K562 (cell line): ENCODE measurements around the gene FBL. TPM values are rescaled to one million over a fixed set of nuclear protein-coding genes. Genes with fewer than 3 reads are reported as not detected.

Experiments used
- E2F3 ChIP-seq: fragments of 250-450 bp; sonication (Bioruptor Pico); IDR thresholded peaks from 2 replicates; pipeline ENCODE4 v1.4.0; 2020; ENCODE audit warnings: mild to moderate bottlenecking
- GABPA ChIP-seq: fragments of 200-800 bp; sonication (Bioruptor generic); conservative IDR thresholded peaks from 2 replicates; pipeline ENCODE4 v1.6.1; 2016; ENCODE audit warnings: low read depth, missing genetic modification characterization, missing compliant biosample characterization
- HNRNPUL1 ChIP-seq: fragments of 200-400 bp; formaldehyde crosslinking; IDR thresholded peaks from 2 replicates; pipeline ENCODE4 v1.6.1; 2017; ENCODE audit warnings: low read length
- MAFG ChIP-seq: fragments of 450-650 bp; conservative IDR thresholded peaks from 2 replicates; pipeline ENCODE4 v1.6.1; 2016; ENCODE audit warnings: missing genetic modification characterization, missing compliant biosample characterization
- MTA1 ChIP-seq: fragments of 450-650 bp; IDR thresholded peaks from 2 replicates; pipeline ENCODE4 v1.6.1; 2017; ENCODE audit warnings: borderline replicate concordance
- NUFIP1 ChIP-seq: fragments of 450-650 bp; IDR thresholded peaks from 2 replicates; pipeline ENCODE4 v1.6.1; 2018; ENCODE audit not compliant: partially characterized antibody
- POLR2G ChIP-seq: fragments of 200-400 bp; formaldehyde crosslinking; IDR thresholded peaks from 2 replicates; pipeline ENCODE4 v1.6.1; 2017; ENCODE audit warnings: low read depth, mild to moderate bottlenecking, antibody characterized with exemption, low read length, moderate library complexity
- PURB ChIP-seq: sonication (generic); formaldehyde crosslinking; IDR thresholded peaks from 2 replicates; pipeline ENCODE4 v1.9.0; 2021; ENCODE audit warnings: low read depth, mild to moderate bottlenecking, missing genetic modification reagents
- SMAD4 ChIP-seq: fragments of 250-450 bp; sonication (Bioruptor Pico); conservative IDR thresholded peaks from 2 replicates; pipeline ENCODE4 v1.8.0; 2021; ENCODE audit warnings: inconsistent platforms, mild to moderate bottlenecking, moderate library complexity
- STAT5A ChIP-seq: IDR thresholded peaks from 2 replicates; pipeline ENCODE4 v1.6.1; 2012; ENCODE audit warnings: low read length, inconsistent platforms, borderline replicate concordance
- TAF15 ChIP-seq: fragments of 200-400 bp; formaldehyde crosslinking; IDR thresholded peaks from 2 replicates; pipeline ENCODE4 v1.6.1; 2017; ENCODE audit warnings: mild to moderate bottlenecking, low read depth, low read length, moderate library complexity
- TAL1 ChIP-seq: fragments of 450-650 bp; IDR thresholded peaks from 2 replicates; pipeline ENCODE4 v1.6.1; 2016; ENCODE audit warnings: mild to moderate bottlenecking
- ZNF764 ChIP-seq: fragments of 250-450 bp; sonication (Bioruptor Pico); IDR thresholded peaks from 2 replicates; pipeline ENCODE4 v1.4.0; 2020; ENCODE audit warnings: low read depth, mild to moderate bottlenecking, moderate library complexity
- polyA plus RNA-seq, 8 experiments: library from polyadenylated mRNA; depleted of rRNA in 4 of 8; stranded (reverse) in 5 of 8; unstranded in 3 of 8; fragments of >200 nt; fragmentation: Nextera tagmentation in 2 of 8; fragmentation: Illumina TruSeq in 1 of 8; extraction: Ambion mirVana in 2 of 8; extraction: Trizol in 1 of 8; gene quantifications; 2 replicates each; pipeline versions ENCODE4 v1.2.1 to v1.2.3, GENCODE V29; 2011 to 2014; ENCODE audit warnings: inconsistent platforms in 1 of 8, missing spikeins in 1 of 8
- total RNA-seq, 7 experiments: library from RNA; depleted of rRNA in 6 of 7; stranded (reverse); fragments of >200 nt in 6 of 7; fragmentation: Illumina TruSeq in 2 of 7; extraction: Trizol in 2 of 7; gene quantifications; 2 replicates each; pipeline versions ENCODE4 v1.2.1 to v1.2.3, GENCODE V29; 2011 to 2021; ENCODE audit warnings: low replicate concordance in 1 of 7
- TF ChIP-seq, protein P1 (sequence below): sonication (generic); formaldehyde crosslinking; IDR thresholded peaks from 2 replicates; pipeline ENCODE4 v1.8.0; 2022; ENCODE audit warnings: mild to moderate bottlenecking, missing genetic modification reagents
- TF ChIP-seq, protein P2 (sequence below): fragments of 250-450 bp; sonication (Bioruptor Pico); IDR thresholded peaks from 2 replicates; pipeline ENCODE4 v1.4.0; 2020

Gene FBL
- total and polyA plus RNA-seq, 9 of the 15 experiments (the other 6 are each of a cell fraction or from before 2014, with no cell fraction given), result 201 to 1,696 (median 696) TPM

DNA sequence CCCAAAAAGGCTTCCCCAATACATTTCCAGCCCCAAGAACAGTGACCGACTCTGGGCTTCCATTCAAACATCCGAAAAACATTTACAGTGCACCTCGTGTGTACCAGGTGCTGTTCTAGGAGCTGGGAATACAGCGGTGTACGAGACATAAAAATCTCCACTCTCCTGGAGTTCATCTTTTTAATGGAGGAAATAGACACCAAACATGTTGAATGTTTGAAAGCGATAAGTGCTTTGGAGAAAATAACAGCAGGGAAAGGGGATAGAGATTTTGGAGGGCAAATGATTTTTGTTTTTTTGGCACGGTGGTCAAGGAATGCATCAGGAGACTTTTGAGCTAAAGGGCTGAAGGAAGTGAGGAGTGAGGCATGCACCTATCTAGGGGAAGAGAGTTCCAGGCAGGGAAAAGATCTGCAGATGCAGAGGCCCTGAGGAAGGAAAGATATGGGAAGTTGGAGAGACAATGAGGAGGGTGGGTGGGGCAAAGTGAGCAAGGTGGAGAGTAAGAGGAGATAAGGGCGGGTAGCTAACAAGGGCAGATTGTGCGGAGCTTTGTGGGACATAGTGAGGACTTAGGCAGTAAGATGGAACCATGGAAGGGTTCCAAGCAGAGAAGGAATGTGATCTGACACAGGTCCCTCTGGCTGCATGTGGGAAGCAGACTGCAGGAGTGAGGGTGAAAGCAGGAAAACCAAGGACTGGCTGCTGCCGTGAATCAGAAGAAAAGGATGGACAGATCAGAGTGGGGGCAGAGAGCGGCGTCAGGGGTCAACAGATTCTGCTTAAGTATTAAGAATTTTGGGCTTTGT, 703 bp upstream of the FBL start (continued):
- TF ChIP-seq, protein P1, sequence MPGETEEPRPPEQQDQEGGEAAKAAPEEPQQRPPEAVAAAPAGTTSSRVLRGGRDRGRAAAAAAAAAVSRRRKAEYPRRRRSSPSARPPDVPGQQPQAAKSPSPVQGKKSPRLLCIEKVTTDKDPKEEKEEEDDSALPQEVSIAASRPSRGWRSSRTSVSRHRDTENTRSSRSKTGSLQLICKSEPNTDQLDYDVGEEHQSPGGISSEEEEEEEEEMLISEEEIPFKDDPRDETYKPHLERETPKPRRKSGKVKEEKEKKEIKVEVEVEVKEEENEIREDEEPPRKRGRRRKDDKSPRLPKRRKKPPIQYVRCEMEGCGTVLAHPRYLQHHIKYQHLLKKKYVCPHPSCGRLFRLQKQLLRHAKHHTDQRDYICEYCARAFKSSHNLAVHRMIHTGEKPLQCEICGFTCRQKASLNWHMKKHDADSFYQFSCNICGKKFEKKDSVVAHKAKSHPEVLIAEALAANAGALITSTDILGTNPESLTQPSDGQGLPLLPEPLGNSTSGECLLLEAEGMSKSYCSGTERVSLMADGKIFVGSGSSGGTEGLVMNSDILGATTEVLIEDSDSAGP, result no peak
- TF ChIP-seq HNRNPUL1 (no peak), SMAD4 (CRISPR knock-in tag) (no peak), E2F3 (no peak), ZNF764 (CRISPR knock-in tag) (no peak), POLR2G (no peak), MTA1 (peak; percentile 79), PURB (CRISPR knock-in tag) (no peak), TAL1 (peak; percentile 82), TAF15 (no peak), GABPA (tag) (peak; percentile 68), MAFG (no peak), STAT5A (peak; percentile 48; the same call in 1 of the 2 replicates), NUFIP1 (no peak)
- TF ChIP-seq, protein P2, sequence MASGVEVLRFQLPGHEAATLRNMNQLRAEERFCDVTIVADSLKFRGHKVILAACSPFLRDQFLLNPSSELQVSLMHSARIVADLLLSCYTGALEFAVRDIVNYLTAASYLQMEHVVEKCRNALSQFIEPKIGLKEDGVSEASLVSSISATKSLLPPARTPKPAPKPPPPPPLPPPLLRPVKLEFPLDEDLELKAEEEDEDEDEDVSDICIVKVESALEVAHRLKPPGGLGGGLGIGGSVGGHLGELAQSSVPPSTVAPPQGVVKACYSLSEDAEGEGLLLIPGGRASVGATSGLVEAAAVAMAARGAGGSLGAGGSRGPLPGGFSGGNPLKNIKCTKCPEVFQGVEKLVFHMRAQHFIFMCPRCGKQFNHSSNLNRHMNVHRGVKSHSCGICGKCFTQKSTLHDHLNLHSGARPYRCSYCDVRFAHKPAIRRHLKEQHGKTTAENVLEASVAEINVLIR, result no peak
